PC-3 (cell line): ENCODE results near the gene PI3. TPM values are rescaled to one million over a fixed set of nuclear protein-coding genes. Genes with fewer than 3 reads are reported as not detected.

ENCODE experiments used
- ATAC-seq: fragments of 200-7000 bp; cut with Tn5 transposase; 2 replicates; pipeline ENCODE4 v1.9.1; 2020; ENCODE audit warnings: mild to moderate bottlenecking, moderate library complexity
- BruUV-seq: library from RNA; stranded (reverse); fragments of 400-500 nt; replicated peaks from 2 replicates; lab custom pipeline; 2021; lab: Mats Ljungman, UMichigan
- CTCF ChIA-PET: fragments of 300-600 bp; sonication (Branson Sonifier 250); formaldehyde crosslinking; loops from one replicate; lab custom pipeline; 2022; ENCODE audit warnings: antibody characterized with exemption; lab: Charles Lee
- POLR2A ChIA-PET: fragments of 300-600 bp; sonication (Branson Sonifier 250); formaldehyde crosslinking; loops from one replicate; lab custom pipeline; 2022; ENCODE audit warnings: antibody characterized with exemption; ENCODE audit not compliant: unreplicated experiment; lab: Charles Lee
- DNase-seq: peaks from one replicate; pipeline ENCODE4 v3.0.0-alpha.2; 2015
- H2AFZ ChIP-seq: fragments of 300-600 bp; sonication (generic); 2 replicates; pipeline ENCODE4 v1.6.0; 2016; ENCODE audit warnings: antibody characterized with exemption, low read length
- H3F3A ChIP-seq: fragments of 300-600 bp; sonication (generic); one replicate; pipeline ENCODE4 v1.6.0; 2017; ENCODE audit warnings: antibody characterized with exemption, low read length, control low read depth, mild to moderate bottlenecking; ENCODE audit not compliant: unreplicated experiment
- H3K27ac ChIP-seq: fragments of 300-600 bp; sonication (generic); 2 replicates; pipeline ENCODE4 v1.5.1; 2016; ENCODE audit warnings: mild to moderate bottlenecking, low read length
- H3K27me3 ChIP-seq: fragments of 300-600 bp; sonication (generic); 2 replicates; pipeline ENCODE4 v1.6.1; 2016; ENCODE audit warnings: low read length, mixed read lengths
- H3K36me3 ChIP-seq: fragments of 300-600 bp; sonication (generic); 2 replicates; pipeline ENCODE4 v1.6.1; 2016; ENCODE audit warnings: low read depth, mixed run types, low read length, mixed read lengths
- H3K4me1 ChIP-seq: fragments of 300-600 bp; sonication (generic); 2 replicates; pipeline ENCODE4 v1.5.1; 2016; ENCODE audit warnings: low read length; ENCODE audit not compliant: insufficient read depth
- H3K4me2 ChIP-seq: fragments of 300-600 bp; sonication (generic); 2 replicates; pipeline ENCODE4 v1.6.0; 2016; ENCODE audit warnings: low read length
- H3K4me3 ChIP-seq: fragments of 300-600 bp; sonication (generic); 2 replicates; pipeline ENCODE4 v1.5.1; 2016; ENCODE audit warnings: mild to moderate bottlenecking, low read length, mixed read lengths
- H3K79me2 ChIP-seq: fragments of 300-600 bp; sonication (generic); 2 replicates; pipeline ENCODE4 v1.6.1; 2017; ENCODE audit warnings: low read length, mixed read lengths
- H3K9ac ChIP-seq: fragments of 300-600 bp; sonication (generic); 2 replicates; pipeline ENCODE4 v1.6.0; 2016; ENCODE audit warnings: mild to moderate bottlenecking, low read length
- H3K9me2 ChIP-seq: fragments of 300-600 bp; sonication (generic); replicated peaks from 2 replicates; pipeline ENCODE4 v1.6.1; 2016; ENCODE audit warnings: mixed run types, low read length, mixed read lengths
- H3K9me3 ChIP-seq: fragments of 300-600 bp; sonication (generic); 2 replicates; pipeline ENCODE4 v1.6.1; 2016; ENCODE audit warnings: low read length, mixed read lengths
- H4K20me1 ChIP-seq: fragments of 300-600 bp; sonication (generic); 2 replicates; pipeline ENCODE4 v1.6.1; 2016; ENCODE audit warnings: low read length, mixed read lengths
- CTCF ChIP-seq: fragments of 300-600 bp; sonication (generic); conservative IDR thresholded peaks from 2 replicates; pipeline ENCODE4 v1.5.1; 2017; ENCODE audit warnings: antibody characterized with exemption, low read depth, mild to moderate bottlenecking, low read length
- EZH2 ChIP-seq: fragments of 300-600 bp; sonication (generic); IDR thresholded peaks from one replicate; pipeline ENCODE4 v1.6.1; 2017; ENCODE audit warnings: antibody characterized with exemption, mild to moderate bottlenecking, low read length; ENCODE audit not compliant: unreplicated experiment
- EZH2phosphoT487 ChIP-seq: fragments of 300-600 bp; sonication (generic); IDR thresholded peaks from 2 replicates; pipeline ENCODE4 v1.6.1; 2018; ENCODE audit warnings: mild to moderate bottlenecking, antibody characterized with exemption, low read length, borderline replicate concordance
- intact Hi-C: fragments of 100-400 bp; cut with micrococcal nuclease; formaldehyde crosslinking; loops from 2 replicates; pipeline ENCODE4 v1.9.0; 2023
- total RNA-seq: library from RNA; depleted of rRNA; stranded (reverse); fragments of >200 nt; gene quantifications from 2 replicates; pipeline ENCODE4 v1.2.3, GENCODE V29; 2014

Gene PI3
- total RNA-seq, 1 experiment from 2014 or later: 188 TPM

DNA sequence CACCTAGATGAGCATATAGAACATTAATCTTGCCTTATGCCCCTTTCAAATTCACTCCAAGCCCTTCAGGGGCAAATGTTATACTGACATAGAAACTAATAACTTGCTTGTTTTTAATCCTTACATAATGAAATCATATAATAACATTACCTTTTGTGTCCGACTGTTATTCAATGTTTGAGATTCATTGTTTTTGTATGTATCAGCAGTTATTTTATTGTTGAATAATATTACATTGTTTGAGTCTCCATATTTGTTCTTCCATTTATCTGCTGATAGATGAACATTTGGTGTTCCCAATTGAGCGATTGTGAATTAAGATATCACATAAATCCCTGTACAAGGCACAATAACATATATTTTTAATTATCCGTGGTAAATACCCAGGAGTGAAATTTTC is 38.1 kb downstream of the PI3 start:
- Histone ChIP-seq H4K20me1 (no peaks in the 10 kb centered on the region), H3K27me3 (0 out of 2 replicates have a peak, but pooled peaks cover 3% of the 10 kb centered on the region), H3K9me2 (no peaks in the 10 kb centered on the region), H3K27ac (no peak overlapping the region), H3K4me1 (no peaks in the 10 kb centered on the region), H3K9ac (no peak overlapping the region), H3K79me2 (no peaks in the 10 kb centered on the region), H3F3A (no peaks in the 10 kb centered on the region), H2AFZ (no peak overlapping the region), H3K4me3 (no peak overlapping the region), H3K36me3 (no peaks in the 10 kb centered on the region), H3K9me3 (no peaks in the 10 kb centered on the region), H3K4me2 (no peak overlapping the region)
- TF ChIP-seq EZH2phosphoT487: no peak
- no peak for TF ChIP-seq CTCF
- no peak for TF ChIP-seq EZH2
- ATAC-seq: no peak
- DNase-seq: no peak
- ChIA-PET POLR2A (no interaction called here), CTCF (no interaction called here)
- no TSS peak for BruUV-seq
- intact Hi-C loops: no loop called here

DNA sequence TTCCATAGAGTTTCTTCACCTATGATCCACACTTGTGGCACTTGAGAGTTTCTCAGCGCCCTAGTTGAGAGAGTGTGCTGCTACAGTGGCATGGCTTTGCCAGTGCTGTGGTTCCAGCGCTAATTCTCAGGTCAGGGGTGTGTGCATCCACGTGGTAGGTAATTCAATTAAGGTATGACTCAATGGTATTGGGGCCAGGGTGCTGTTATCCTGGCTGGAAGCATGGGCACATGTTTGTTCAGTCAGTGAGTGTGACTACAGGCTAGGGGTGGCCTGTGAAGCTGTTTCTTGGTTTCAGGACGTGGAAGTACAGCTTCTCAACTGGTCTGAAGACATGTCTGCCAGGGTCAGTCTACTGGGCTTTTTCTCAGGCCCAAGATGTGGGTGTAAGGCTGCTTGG is 43.4 kb downstream of the PI3 start:
- TF ChIP-seq EZH2: no peak
- no peak for TF ChIP-seq CTCF
- TF ChIP-seq EZH2phosphoT487: no peak
- no peaks in the 10 kb centered on the region for H4K20me1 ChIP-seq
- H3K27ac ChIP-seq: no peak overlapping the region
- H3K4me2 ChIP-seq: no peak overlapping the region
- H3K9me3 ChIP-seq: no peaks in the 10 kb centered on the region
- H3K27me3 ChIP-seq: no peaks in the 10 kb centered on the region
- H3K9me2 ChIP-seq: no peaks in the 10 kb centered on the region
- H3K4me1 ChIP-seq: no peaks in the 10 kb centered on the region
- H3F3A ChIP-seq: no peaks in the 10 kb centered on the region
- BruUV-seq: no TSS peak
- no peak overlapping the region for H2AFZ ChIP-seq
- DNase-seq (no peak), ATAC-seq (no peak)
- no peaks in the 10 kb centered on the region for H3K36me3 ChIP-seq
- no peak overlapping the region for H3K9ac ChIP-seq
- H3K79me2 ChIP-seq: no peaks in the 10 kb centered on the region
- H3K4me3 ChIP-seq: no peak overlapping the region
- CTCF ChIA-PET: interaction anchor here (0.7 kb wide), 1 partner anchor 76 kb away, joined by 3 read pairs; no protein-coding TSS in a partner anchor
- intact Hi-C loops: no loop called here
- POLR2A ChIA-PET: no interaction called here

- no peaks in the 10 kb centered on the region for H3K27me3 ChIP-seq
- H3K9ac ChIP-seq: no peak overlapping the region
- BruUV-seq: no TSS peak
- H3K36me3 ChIP-seq: no peaks in the 10 kb centered on the region
- ATAC-seq: no peak
- POLR2A ChIA-PET: no interaction called here
- H3K4me2 ChIP-seq: no peak overlapping the region
- H3F3A ChIP-seq: no peaks in the 10 kb centered on the region
- no peak overlapping the region for H3K27ac ChIP-seq
- no peak overlapping the region for H2AFZ ChIP-seq
- no peaks in the 10 kb centered on the region for H3K4me1 ChIP-seq
- H3K9me2 ChIP-seq: no peaks in the 10 kb centered on the region
- CTCF ChIA-PET: no interaction called here
- H3K9me3 ChIP-seq: no peaks in the 10 kb centered on the region
- no peak for DNase-seq
- intact Hi-C loops: no loop called here
- no peak overlapping the region for H3K4me3 ChIP-seq
- no peaks in the 10 kb centered on the region for H3K79me2 ChIP-seq
- no peaks in the 10 kb centered on the region for H4K20me1 ChIP-seq
- TF ChIP-seq CTCF: no peak
- TF ChIP-seq EZH2phosphoT487: no peak
- TF ChIP-seq EZH2: no peak
These were observed 43.9 kb downstream of the PI3 start for GRCh38 chr20:45218636-45219035.
